NT2/D1 (cell line): ENCODE measurements around the gene ECHS1.

Source experiments
- SUZ12 ChIP-seq: IDR thresholded peaks from 2 replicates; pipeline ENCODE4 v1.6.1; 2011; ENCODE audit not compliant: insufficient read length, insufficient read depth; ENCODE audit errors: extremely low read depth
- YY1 ChIP-seq: IDR thresholded peaks from 2 replicates; pipeline ENCODE4 v1.6.1; 2011; ENCODE audit not compliant: insufficient read length, insufficient read depth
- ZNF274 ChIP-seq: IDR thresholded peaks from 2 replicates; pipeline ENCODE4 v1.6.1; 2011; ENCODE audit warnings: mild to moderate bottlenecking, low read depth, low read length

DNA sequence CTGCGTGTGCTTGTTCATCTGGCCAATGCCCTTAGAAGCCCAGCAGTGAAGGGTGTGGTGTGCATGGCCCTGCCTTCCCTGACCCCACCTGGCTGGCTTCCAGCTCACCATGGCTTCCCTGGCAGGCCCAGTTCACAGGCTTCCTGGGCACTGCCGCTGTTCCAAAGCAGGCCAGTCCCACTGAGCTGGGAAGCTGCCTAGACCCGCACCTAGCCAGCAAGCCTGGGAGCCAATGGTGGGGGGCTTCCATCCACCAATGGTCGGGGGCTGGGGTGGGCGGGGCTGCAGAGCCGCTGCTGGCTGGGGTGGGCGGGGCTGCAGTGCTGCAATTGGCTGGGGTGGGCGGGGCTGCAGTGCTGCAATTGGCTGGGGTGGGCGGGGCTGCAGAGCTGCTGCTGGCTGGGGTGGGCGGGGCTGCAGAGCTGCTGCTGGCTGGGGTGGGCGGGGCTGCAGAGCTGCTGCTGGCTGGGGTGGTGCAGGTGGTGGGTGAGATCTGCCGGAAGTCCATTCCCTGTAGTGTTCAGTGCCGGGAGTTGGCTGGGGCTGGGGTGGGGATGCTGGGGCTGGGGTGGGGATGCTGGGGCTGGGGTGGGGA, 48.9 kb downstream of the ECHS1 start:
- TF ChIP-seq SUZ12 (no peak), ZNF274 (no peak), YY1 (no peak)
